GM18511 (cell line): ENCODE measurements around the gene VPS13A.
"Not testable (repeated sequence)": the region's sequence is repeated elsewhere in the genome, so short reads cannot be mapped to it uniquely, and the experiment has no call there.

Experiments
- ATAC-seq: cut with Tn5 transposase; IDR thresholded peaks from one replicate; pipeline ENCODE4 v1.9.1; 2021; ENCODE audit warnings: mild to moderate bottlenecking, moderate library complexity; ENCODE audit not compliant: unreplicated experiment

The VPS13A gene

GRCh38 chr9:77180056-77180455 lies 2.7 kb downstream of the VPS13A start:
- no peak for ATAC-seq

- no peak for ATAC-seq
Measured at GRCh38 chr9:77183581-77183980, 6.2 kb downstream of the VPS13A start.

DNA sequence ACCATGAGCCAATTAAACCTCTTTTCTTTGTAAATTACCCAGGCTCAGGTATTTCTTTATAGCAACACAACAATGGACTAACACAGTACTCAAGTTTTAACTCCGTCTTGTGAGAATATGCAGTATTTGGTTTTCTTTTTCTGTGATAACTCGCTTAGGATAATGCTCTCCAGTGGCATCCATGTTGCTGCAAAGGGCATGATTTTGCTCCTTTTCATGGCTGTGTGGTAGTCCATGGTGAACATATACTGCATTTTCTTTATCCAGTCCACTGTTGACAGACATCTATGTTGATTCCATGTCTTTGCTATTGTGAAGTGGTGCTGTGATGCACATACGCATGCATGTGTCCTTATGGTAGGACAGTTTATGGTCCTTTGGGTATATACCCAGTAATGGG lies 10.9 kb downstream of the VPS13A start:
- no peak for ATAC-seq

GRCh38 chr9:77194423-77194822 lies 17.1 kb downstream of the VPS13A start:
- ATAC-seq = no peak

DNA sequence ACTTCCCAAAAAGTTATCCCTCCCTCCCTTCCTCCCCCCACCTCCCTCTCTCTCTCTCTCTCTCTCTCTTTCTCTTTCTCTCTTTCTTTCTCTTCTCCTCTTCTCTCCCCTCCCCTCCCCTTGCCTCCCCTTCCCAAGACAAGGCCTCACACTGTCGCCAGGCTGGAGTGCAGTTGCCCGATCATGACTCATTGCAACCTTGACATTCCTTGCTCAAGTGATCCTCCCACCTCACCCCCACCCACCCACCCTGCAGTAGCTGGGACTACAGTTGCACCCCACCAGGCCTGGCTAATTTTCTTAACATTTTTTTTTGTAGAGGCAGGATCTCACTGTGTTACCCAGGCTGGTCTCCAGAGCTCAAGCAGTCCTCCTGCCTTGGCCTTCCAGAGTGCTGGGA lies 32.8 kb downstream of the VPS13A start:
- no peak for ATAC-seq

DNA sequence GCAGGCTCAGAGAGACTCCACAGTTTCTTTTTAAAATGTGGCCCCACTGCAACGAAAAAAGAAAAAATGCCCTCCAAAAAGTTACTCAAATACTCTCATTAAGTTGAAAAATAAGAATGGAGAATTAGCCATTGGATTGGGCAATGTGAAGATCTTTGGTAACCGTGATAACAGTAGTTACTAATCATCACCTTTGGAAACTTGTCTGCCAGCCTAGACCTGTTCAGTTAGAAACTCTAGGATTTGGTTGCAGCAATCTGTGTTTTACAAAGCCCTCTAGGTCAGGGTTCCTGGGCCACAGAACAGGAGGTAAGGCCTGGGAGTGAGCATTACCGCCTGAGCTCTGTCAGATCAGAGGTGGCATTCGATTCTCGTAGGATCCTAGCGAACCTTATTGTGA lies 34.2 kb downstream of the VPS13A start:
- no peak for ATAC-seq

DNA sequence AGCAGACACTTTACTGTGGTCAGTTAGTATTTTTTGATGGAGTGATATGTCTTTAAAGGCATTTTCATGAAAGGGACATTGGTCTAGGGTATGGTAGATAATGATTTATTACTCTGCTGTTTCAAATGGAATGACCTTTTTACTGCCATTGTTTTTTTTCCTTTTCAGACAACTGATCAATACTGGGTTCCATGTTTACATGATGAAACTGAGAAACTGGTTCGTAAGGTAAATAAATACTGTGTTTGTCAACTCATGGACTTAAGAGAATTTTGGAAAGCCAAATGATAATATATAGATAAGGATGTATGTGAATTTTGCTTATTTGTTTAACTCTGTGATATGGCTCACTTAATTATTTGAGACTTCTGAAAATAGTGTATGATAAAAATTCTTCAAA lies 35.5 kb downstream of the VPS13A start:
- ATAC-seq = no peak

GRCh38 chr9:77215874-77216273 lies 38.5 kb downstream of the VPS13A start:
- no peak for ATAC-seq

DNA sequence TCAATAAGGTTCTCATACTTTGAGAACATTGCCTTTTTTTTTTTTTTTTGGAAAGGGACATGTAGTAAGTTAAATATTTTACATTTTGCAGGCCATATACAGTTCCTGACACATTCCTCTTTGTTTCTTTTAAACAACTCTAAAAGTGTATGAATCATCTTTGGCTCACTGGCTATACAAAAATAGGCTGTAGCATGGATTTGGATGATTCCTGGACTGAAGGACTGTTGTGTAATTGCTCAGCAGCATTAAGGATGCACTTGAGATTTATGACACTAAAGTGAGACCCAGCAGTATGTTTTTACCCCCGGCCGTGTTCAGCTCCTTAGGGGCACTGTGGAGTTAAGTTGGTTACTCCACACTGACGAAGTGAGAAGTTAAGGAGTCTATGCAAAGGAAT lies 41.3 kb downstream of the VPS13A start:
- ATAC-seq = no peak

DNA sequence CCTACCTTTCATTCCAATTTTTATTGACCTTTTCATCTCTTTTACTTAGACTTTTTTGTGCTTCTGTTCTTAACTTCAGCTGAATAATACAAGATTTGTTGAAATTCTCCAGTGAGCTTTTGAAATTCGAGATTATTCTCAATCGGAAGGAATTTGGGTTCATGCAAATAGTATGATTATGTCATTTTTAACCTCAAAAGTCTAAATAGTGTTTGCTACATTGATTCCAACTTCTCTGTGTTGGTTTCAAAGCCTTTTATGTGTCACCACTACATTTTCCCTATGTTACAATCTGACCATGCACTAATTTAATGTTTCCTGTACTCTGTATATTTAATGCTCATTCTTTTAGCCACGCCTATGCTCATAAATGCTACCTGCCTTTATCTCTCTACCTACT lies 44.1 kb downstream of the VPS13A start:
- ATAC-seq = no peak

- ATAC-seq = no peak
Measured at GRCh38 chr9:77224746-77225312, 47.5 kb downstream of the VPS13A start.

DNA sequence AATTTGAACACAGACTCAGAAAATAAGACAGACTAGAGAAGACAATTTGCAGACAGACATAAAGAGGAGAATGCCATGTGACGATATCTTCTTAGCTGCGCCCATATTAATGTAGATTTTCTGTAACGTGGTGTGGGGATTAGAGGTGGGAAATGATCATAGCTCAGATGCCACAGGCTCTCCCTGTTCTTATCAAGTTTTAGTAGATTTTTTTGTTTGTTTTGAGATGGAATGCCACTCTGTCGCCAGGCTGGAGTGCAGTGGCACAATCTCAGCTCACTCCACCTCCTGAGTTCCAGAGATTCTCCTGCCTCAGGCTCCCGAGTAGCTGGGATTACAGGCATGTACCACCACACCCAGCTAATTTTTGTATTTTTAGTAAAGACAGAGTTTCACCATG lies 59.4 kb downstream of the VPS13A start:
- no peak for ATAC-seq

DNA sequence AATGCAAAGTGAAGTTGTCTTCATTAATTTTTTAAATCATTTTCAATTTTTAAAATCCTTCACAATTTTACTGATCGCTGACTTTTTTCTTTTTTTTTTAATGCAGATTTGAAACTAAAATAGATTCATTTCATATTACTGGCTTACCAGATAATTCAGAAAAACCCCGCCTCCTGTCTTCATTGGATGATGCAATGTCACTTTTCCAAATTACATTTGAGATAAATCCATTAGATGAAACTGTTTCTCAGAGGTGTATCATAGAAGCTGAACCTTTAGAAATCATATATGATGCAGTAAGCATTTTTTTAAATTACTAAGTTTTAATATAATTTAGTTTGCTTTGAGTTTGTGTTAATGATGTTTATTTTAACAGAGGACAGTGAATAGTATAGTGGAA lies 60.6 kb downstream of the VPS13A start:
- ATAC-seq = no peak

GRCh38 chr9:77251050-77251449 lies 73.7 kb downstream of the VPS13A start:
- no peak for ATAC-seq

DNA sequence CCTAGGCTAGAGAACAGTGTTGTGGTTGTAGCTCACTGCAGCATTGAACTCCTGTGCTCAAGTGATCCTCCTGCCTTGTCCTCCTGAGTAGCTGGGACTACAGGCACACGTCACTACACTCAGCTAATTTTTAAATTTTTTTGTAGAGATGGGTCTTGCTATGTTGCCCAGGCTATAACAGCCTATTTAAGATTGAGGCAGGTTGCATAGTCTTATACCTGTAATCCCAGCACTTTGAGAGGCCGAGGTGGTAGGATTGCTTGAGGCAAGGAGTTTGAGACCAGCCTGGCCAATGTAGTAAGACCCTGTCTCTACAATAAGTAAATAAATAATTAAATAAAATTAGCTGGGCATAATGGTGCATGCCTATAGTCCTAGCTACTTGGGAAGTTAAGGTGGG lies 79.9 kb downstream of the VPS13A start:
- no peak for ATAC-seq

DNA sequence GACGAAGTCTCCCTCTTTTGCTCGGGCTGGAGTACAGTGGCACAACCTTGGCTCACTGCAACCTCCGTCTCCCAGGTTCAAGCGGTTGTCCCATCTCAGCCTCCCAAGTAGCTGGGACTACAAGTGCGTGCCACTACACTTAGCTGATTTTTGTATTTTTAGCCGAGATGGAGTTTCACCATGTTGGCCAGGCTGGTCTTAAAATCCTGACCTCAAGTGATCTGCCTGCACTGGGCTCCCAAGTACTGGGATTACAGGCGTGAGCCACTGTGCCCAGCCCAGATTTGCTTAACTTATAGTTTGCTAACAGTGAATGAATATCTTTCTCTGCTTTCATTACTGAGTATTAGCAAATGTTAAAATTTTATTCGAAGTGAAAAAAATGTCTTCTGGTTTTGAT lies 84.3 kb downstream of the VPS13A start:
- ATAC-seq = no peak

GRCh38 chr9:77267762-77268161 lies 90.4 kb downstream of the VPS13A start:
- ATAC-seq = not testable (repeated sequence)

- no peak for ATAC-seq
Measured at GRCh38 chr9:77271023-77271690, 93.8 kb downstream of the VPS13A start.

- no peak for ATAC-seq
Measured at GRCh38 chr9:77276799-77277198, 99.5 kb downstream of the VPS13A start.

GRCh38 chr9:77277719-77278118 lies 100.4 kb downstream of the VPS13A start:
- no peak for ATAC-seq

GRCh38 chr9:77283991-77284390 lies 106.7 kb downstream of the VPS13A start:
- ATAC-seq = no peak

- ATAC-seq = no peak
Measured at GRCh38 chr9:77284616-77285015, 107.3 kb downstream of the VPS13A start.

GRCh38 chr9:77290373-77290772 lies 113.0 kb downstream of the VPS13A start:
- ATAC-seq = no peak
